ENCODE measurements around the gene MED26. TPM values are rescaled to one million over a fixed set of nuclear protein-coding genes. Genes with fewer than 3 reads are reported as not detected.

MED26 gene
- total and polyA plus RNA-seq, 2 of the 13 experiments (the other 11 are each of a cell fraction or from before 2014, with no cell fraction given): 3.5 to 3.8 TPM

- 100% methylated on average over 3 of the region's 4 CpGs for WGBS (ENCODE audit: low lambda C conversion rate)
- Histone ChIP-seq H3K79me2 (ENCODE audit: insufficient read depth, low read length) (peaks cover 90% of the 10 kb centered on the region), H4K20me1 (ENCODE audit: insufficient read depth, low read length) (peaks cover 10% of the 10 kb centered on the region), H3K4me3 (replicated peaks in 1 of 3; ENCODE audit: insufficient read depth in 1 of 3, low read depth in 2 of 3, low read length in 3 of 3) (no peak overlapping the region), H3K27ac (ENCODE audit: extremely low read length, insufficient read depth, low read length) (no peak overlapping the region), H3K9me3 (ENCODE audit: low read length) (no peaks in the 10 kb centered on the region), H3K36me3 (replicated peaks in 1 of 2; ENCODE audit: control insufficient read depth in 1 of 2, insufficient read depth in 2 of 2, low read length in 2 of 2) (peaks cover 0 to 4% of the 10 kb centered on the region in 2 experiments; a peak in 1 of 5 replicates), H3K4me2 (ENCODE audit: low read depth, low read length) (no peak overlapping the region), H3K27me3 (ENCODE audit: control insufficient read depth in 1 of 2, insufficient read depth in 2 of 2, low read length in 2 of 2) (no peaks in the 10 kb centered on the region), H2AFZ (ENCODE audit: low read length) (no peak overlapping the region), H3K4me1 (ENCODE audit: insufficient read depth, low read length) (peaks cover 13% of the 10 kb centered on the region), H3K9ac (ENCODE audit: insufficient read depth, low read depth, low read length) (no peak overlapping the region)
- in situ Hi-C loops (cut with HindIII; ENCODE audit: extremely low pct_ligation_motif_present, low pct_unique_long_range_greater_than_20kb) (no loop called here), intact Hi-C loops (cut with micrococcal nuclease; ENCODE audit: unreplicated experiment) (no loop called here)
- DNase-seq (ENCODE audit: low spot score) (no peak), FAIRE-seq (no peak), ATAC-seq (no peak)
- no TSS peak for BruUV-seq (replicated peaks)
- POLR2A ChIA-PET: no interaction called here
- TF ChIP-seq HOXA3 (CRISPR knock-in tag; IDR thresholded peaks at IDR 0.05) (no peak), RCOR2 (CRISPR knock-in tag; IDR thresholded peaks at IDR 0.05) (no peak), JDP2 (CRISPR knock-in tag; IDR thresholded peaks at IDR 0.05; ENCODE audit: borderline replicate concordance) (no peak), RXRA (CRISPR knock-in tag; IDR thresholded peaks at IDR 0.05) (no peak), HES4 (CRISPR knock-in tag; IDR thresholded peaks at IDR 0.05; ENCODE audit: borderline replicate concordance) (no peak), ZNF703 (CRISPR knock-in tag; IDR thresholded peaks at IDR 0.05; ENCODE audit: borderline replicate concordance) (no peak), ATM (IDR thresholded peaks at IDR 0.05; ENCODE audit: borderline replicate concordance) (no peak), EED (CRISPR knock-in tag; IDR thresholded peaks at IDR 0.05) (no peak), TSC22D2 (CRISPR knock-in tag; IDR thresholded peaks at IDR 0.05; ENCODE audit: borderline replicate concordance) (no peak), MYC (CRISPR knock-in tag; IDR thresholded peaks at IDR 0.05; ENCODE audit: borderline replicate concordance) (no peak), ZNF713 (CRISPR knock-in tag; IDR thresholded peaks at IDR 0.05) (no peak), MED13 (CRISPR knock-in tag; IDR thresholded peaks at IDR 0.05) (no peak), ZSCAN21 (CRISPR knock-in tag; IDR thresholded peaks at IDR 0.05; ENCODE audit: borderline replicate concordance) (no peak), ZNF775 (CRISPR knock-in tag; IDR thresholded peaks at IDR 0.05; ENCODE audit: borderline replicate concordance) (no peak), DR1 (CRISPR knock-in tag; IDR thresholded peaks at IDR 0.05) (no peak), ZNF382 (CRISPR knock-in tag; IDR thresholded peaks at IDR 0.05; ENCODE audit: borderline replicate concordance) (no peak), ZNF18 (CRISPR knock-in tag; IDR thresholded peaks at IDR 0.05; ENCODE audit: insufficient replicate concordance) (no peak)
- TF ChIP-seq, protein P1, sequence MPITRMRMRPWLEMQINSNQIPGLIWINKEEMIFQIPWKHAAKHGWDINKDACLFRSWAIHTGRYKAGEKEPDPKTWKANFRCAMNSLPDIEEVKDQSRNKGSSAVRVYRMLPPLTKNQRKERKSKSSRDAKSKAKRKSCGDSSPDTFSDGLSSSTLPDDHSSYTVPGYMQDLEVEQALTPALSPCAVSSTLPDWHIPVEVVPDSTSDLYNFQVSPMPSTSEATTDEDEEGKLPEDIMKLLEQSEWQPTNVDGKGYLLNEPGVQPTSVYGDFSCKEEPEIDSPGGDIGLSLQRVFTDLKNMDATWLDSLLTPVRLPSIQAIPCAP (CRISPR knock-in tag; IDR thresholded peaks at IDR 0.05; ENCODE audit: low read depth): no peak
- TF ChIP-seq, protein P2, sequence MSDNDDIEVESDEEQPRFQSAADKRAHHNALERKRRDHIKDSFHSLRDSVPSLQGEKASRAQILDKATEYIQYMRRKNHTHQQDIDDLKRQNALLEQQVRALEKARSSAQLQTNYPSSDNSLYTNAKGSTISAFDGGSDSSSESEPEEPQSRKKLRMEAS (IDR thresholded peaks at IDR 0.05): no peak
- CTCF ChIA-PET (ENCODE audit: low intra/inter-chr PET ratio, low total read pairs): no interaction called here
Measured at GRCh38 chr19:16593181-16593580, 34.8 kb downstream of the MED26 start.
